Astrocyte of the spinal cord (primary cell): ENCODE measurements around the gene PLEKHM2.

Experiments
- DNase-seq: peaks from one replicate; pipeline ENCODE4 v3.0.0; 2011; ENCODE audit warnings: low read depth, low spot score
- H3K4me3 ChIP-seq: 2 replicates; pipeline ENCODE4 v1.5.1; 2011; ENCODE audit warnings: low read depth, mild to moderate bottlenecking, low read length, moderate library complexity
- CTCF ChIP-seq: IDR thresholded peaks from 2 replicates; pipeline ENCODE4 v1.5.1; 2012; ENCODE audit warnings: low read depth, mild to moderate bottlenecking, low read length, inconsistent platforms
- in situ Hi-C: cut with HindIII; loops from 2 replicates; pipeline ENCODE4 v1.10.0; 2017; ENCODE audit warnings: low sequenced_read_pairs

Gene PLEKHM2

GRCh38 chr1:15674386-15675159 lies 9.5 kb upstream of the PLEKHM2 start:
- in situ Hi-C loops: no loop called here
- no peak overlapping the region for H3K4me3 ChIP-seq
- no peak for TF ChIP-seq CTCF
- DNase-seq: no peak

GRCh38 chr1:15676010-15676409 lies 8.1 kb upstream of the PLEKHM2 start:
- H3K4me3 ChIP-seq: no peak overlapping the region
- in situ Hi-C loops: no loop called here
- no peak for TF ChIP-seq CTCF
- no peak for DNase-seq

GRCh38 chr1:15676688-15677661 lies 7.1 kb upstream of the PLEKHM2 start:
- in situ Hi-C loops: no loop called here
- H3K4me3 ChIP-seq: no peak overlapping the region
- no peak for DNase-seq
- TF ChIP-seq CTCF: no peak

- in situ Hi-C loops: no loop called here
- no peak for TF ChIP-seq CTCF
- H3K4me3 ChIP-seq: no peak overlapping the region
- peak; percentile 50 for DNase-seq
Measured at GRCh38 chr1:15678578-15678977, 5.5 kb upstream of the PLEKHM2 start.

GRCh38 chr1:15680131-15680530 lies 4.0 kb upstream of the PLEKHM2 start:
- H3K4me3 ChIP-seq: no peak overlapping the region
- in situ Hi-C loops: no loop called here
- no peak for TF ChIP-seq CTCF
- peak; percentile 59 for DNase-seq

- peak; percentile 77 for DNase-seq
- no peak for TF ChIP-seq CTCF
- in situ Hi-C loops: no loop called here
- no peak overlapping the region for H3K4me3 ChIP-seq
Measured at GRCh38 chr1:15680561-15681348, 3.4 kb upstream of the PLEKHM2 start.
